Mesodermal cell (in vitro differentiated cells): ENCODE results near the gene TMEM135.
A peak's percentile ranks its signal among the peaks of the same experiment; 100 is the strongest.
"Not testable (repeated sequence)": the region's sequence is repeated elsewhere in the genome, so short reads cannot be mapped to it uniquely, and the experiment has no call there.

ENCODE experiments used
- H3K27ac ChIP-seq: 2 replicates; pipeline ENCODE4 v1.7.0; 2013; ENCODE audit warnings: mild to moderate bottlenecking, low read depth, low read length, moderate library complexity; ENCODE audit not compliant: severe bottlenecking
- H3K36me3 ChIP-seq: 2 replicates; pipeline ENCODE4 v1.7.1; 2013; ENCODE audit warnings: mild to moderate bottlenecking, low read length, moderate library complexity; ENCODE audit not compliant: control insufficient read depth, insufficient read depth
- H3K4me1 ChIP-seq: one replicate; pipeline ENCODE4 v1.7.1; 2013; ENCODE audit warnings: mild to moderate bottlenecking, low read length; ENCODE audit not compliant: insufficient read depth, control insufficient read depth, poor library complexity, severe bottlenecking
- H3K4me3 ChIP-seq: 2 replicates; pipeline ENCODE4 v1.7.0; 2013; ENCODE audit warnings: low read length, control low read depth, mild to moderate bottlenecking; ENCODE audit not compliant: insufficient read depth, poor library complexity, severe bottlenecking; ENCODE audit errors: extremely low read depth
- H3K9me3 ChIP-seq: 2 replicates; pipeline ENCODE4 v1.7.1; 2013; ENCODE audit warnings: mild to moderate bottlenecking, low read length, moderate library complexity; ENCODE audit not compliant: control insufficient read depth
- WGBS, 2 experiments: methylation state at CpG; one replicate each; pipeline ENCODE4 v1.1.5; 2013; ENCODE audit warnings: missing lambda C conversion rate in 2 of 2; ENCODE audit not compliant: insufficient coverage in 2 of 2; 5-methylcytosine and 5-hydroxymethylcytosine counted together

The TMEM135 gene

GRCh38 chr11:87020764-87021365 is 16.9 kb upstream of the TMEM135 start:
- H3K4me3 ChIP-seq, result no peak overlapping the region
- 94 to 100% methylated on average over 1 to 2 of the region's 3 CpGs for WGBS, 2 experiments
- H3K4me1 ChIP-seq, result peaks cover 16% of the 10 kb centered on the region
- no peak overlapping the region for H3K27ac ChIP-seq
- H3K36me3 ChIP-seq, result no peaks in the 10 kb centered on the region
- peaks cover under 1% of the 10 kb centered on the region for H3K9me3 ChIP-seq

- peaks cover 11% of the 10 kb centered on the region for H3K4me1 ChIP-seq
- no peaks in the 10 kb centered on the region for H3K36me3 ChIP-seq
- H3K9me3 ChIP-seq, result peaks cover 4% of the 10 kb centered on the region
- H3K27ac ChIP-seq, result no peak overlapping the region
- 71% methylated on average over 1 of the region's 1 CpG; no CpG with 5 or more reads in 1 of the 2 experiments for WGBS, 2 experiments
- no peak overlapping the region for H3K4me3 ChIP-seq
Measured at GRCh38 chr11:87022254-87022653, 15.5 kb upstream of the TMEM135 start.

- Histone ChIP-seq H3K9me3 (peaks cover 4% of the 10 kb centered on the region), H3K27ac (no peak overlapping the region), H3K4me1 (peaks cover 11% of the 10 kb centered on the region), H3K4me3 (no peak overlapping the region), H3K36me3 (no peaks in the 10 kb centered on the region)
- WGBS, 2 experiments, result 86 to 100% methylated on average over 2 of the region's 3 CpGs
Measured at GRCh38 chr11:87022738-87023137, 15.0 kb upstream of the TMEM135 start.

GRCh38 chr11:87026415-87026814 is 11.3 kb upstream of the TMEM135 start:
- H3K27ac ChIP-seq, H3K36me3 ChIP-seq, H3K9me3 ChIP-seq, H3K4me1 ChIP-seq, H3K4me3 ChIP-seq: not testable (repeated sequence)
- WGBS, 2 experiments, result no CpG with 5 or more reads among the region's 1 CpG

- H3K4me1 ChIP-seq, result peaks cover 8% of the 10 kb centered on the region
- H3K36me3 ChIP-seq, result no peaks in the 10 kb centered on the region
- H3K4me3 ChIP-seq, result no peak overlapping the region
- WGBS, 2 experiments, result no CpG with 5 or more reads among the region's 5 CpGs
- no peak overlapping the region for H3K27ac ChIP-seq
- peaks cover 4% of the 10 kb centered on the region for H3K9me3 ChIP-seq
Measured at GRCh38 chr11:87030458-87031054, 7.2 kb upstream of the TMEM135 start.

- Histone ChIP-seq H3K4me3 (no peak overlapping the region), H3K27ac (no peak overlapping the region), H3K4me1 (peaks cover 16% of the 10 kb centered on the region), H3K9me3 (no peaks in the 10 kb centered on the region), H3K36me3 (no peaks in the 10 kb centered on the region)
- WGBS, 2 experiments, result 100% methylated on average over 1 of the region's 3 CpGs; no CpG with 5 or more reads in 1 of the 2 experiments
Measured at GRCh38 chr11:87031433-87032170, 6.1 kb upstream of the TMEM135 start.

GRCh38 chr11:87033561-87033960 is 4.2 kb upstream of the TMEM135 start:
- H3K27ac ChIP-seq, result no peak overlapping the region
- H3K4me1 ChIP-seq, result peaks cover 16% of the 10 kb centered on the region
- no peaks in the 10 kb centered on the region for H3K9me3 ChIP-seq
- no peaks in the 10 kb centered on the region for H3K36me3 ChIP-seq
- no peak overlapping the region for H3K4me3 ChIP-seq
- 85% methylated on average over 6 to 8 of the region's 8 CpGs for WGBS, 2 experiments

GRCh38 chr11:87035976-87036583 is 1.7 kb upstream of the TMEM135 start:
- peaks cover 5% of the 10 kb centered on the region for H3K36me3 ChIP-seq
- H3K27ac ChIP-seq, result peak overlapping the region; percentile 17
- WGBS, 2 experiments, result 87 to 100% methylated on average over 2 to 3 of the region's 12 CpGs
- H3K4me3 ChIP-seq, result no peak overlapping the region
- no peaks in the 10 kb centered on the region for H3K9me3 ChIP-seq
- peaks cover 8% of the 10 kb centered on the region for H3K4me1 ChIP-seq

- H3K4me3 ChIP-seq, result peak overlapping the region; percentile 98
- peaks cover 8% of the 10 kb centered on the region for H3K4me1 ChIP-seq
- no peaks in the 10 kb centered on the region for H3K9me3 ChIP-seq
- 21 to 26% methylated on average over 6 of the region's 10 CpGs for WGBS, 2 experiments
- peaks cover 13% of the 10 kb centered on the region for H3K36me3 ChIP-seq
- H3K27ac ChIP-seq, result peak overlapping the region; percentile 91
Measured at GRCh38 chr11:87036756-87037449, 831 bp upstream of the TMEM135 start.

GRCh38 chr11:87038235-87038977 is 672 bp downstream of the TMEM135 start:
- Histone ChIP-seq H3K4me3 (peak overlapping the region; percentile 98), H3K36me3 (peaks cover 25% of the 10 kb centered on the region), H3K9me3 (no peaks in the 10 kb centered on the region), H3K27ac (peak overlapping the region; percentile 91), H3K4me1 (peaks cover 8% of the 10 kb centered on the region)
- WGBS, 2 experiments, result 0% methylated on average over 1 to 5 of the region's 9 CpGs
